Measurements from ENCODE around the gene ZNF536.

Gene ZNF536

GRCh38 chr19:30606114-30607050, 234.2 kb downstream of the ZNF536 start:
- DNase-seq (ENCODE audit: low read depth in 2 of 2), result no peak

Measured in stimulated activated CD4-positive, alpha-beta T cell treated with anti-CD3 and anti-CD28 coated beads, Interleukin-12 subunit alpha, Interleukin-12 subunit beta, amount 100 ng/mL, for 24 hours (primary cell).